SK-N-SH treated with all-trans-retinoic acid at 6 μM for 48 hours (cell line): Measurements from ENCODE around the gene TMEM132C.

Experiments
- ATAC-seq: fragments of 200-7000 bp; cut with Tn5 transposase; 3 replicates; pipeline ENCODE4 v1.9.1; 2020; ENCODE audit warnings: mild to moderate bottlenecking, moderate library complexity
- ARNTL ChIP-seq: fragments of 450-650 bp; formaldehyde crosslinking; IDR thresholded peaks from 2 replicates; pipeline ENCODE4 v1.5.0; 2020; ENCODE audit warnings: low read depth, mild to moderate bottlenecking, moderate library complexity, borderline replicate concordance
- BACH2 ChIP-seq: fragments of 250-450 bp; sonication (Bioruptor Pico); IDR thresholded peaks from 2 replicates; pipeline ENCODE4 v1.9.0; 2021; ENCODE audit warnings: mild to moderate bottlenecking, borderline replicate concordance
- CREB5 ChIP-seq: fragments of 250-450 bp; sonication (Bioruptor Pico); IDR thresholded peaks from 2 replicates; pipeline ENCODE4 v1.5.1; 2020; ENCODE audit warnings: low read depth, mild to moderate bottlenecking, moderate library complexity
- CSDC2 ChIP-seq: fragments of 250-450 bp; sonication (Bioruptor Pico); IDR thresholded peaks from 2 replicates; pipeline ENCODE4 v1.5.0; 2020; ENCODE audit warnings: mild to moderate bottlenecking, moderate library complexity
- CSRNP3 ChIP-seq: fragments of 250-450 bp; sonication (Bioruptor Pico); IDR thresholded peaks from 2 replicates; pipeline ENCODE4 v1.5.1; 2021; ENCODE audit warnings: mild to moderate bottlenecking, moderate library complexity
- ESRRG ChIP-seq: fragments of 250-450 bp; sonication (Bioruptor Pico); IDR thresholded peaks from 2 replicates; pipeline ENCODE4 v1.6.1; 2021; ENCODE audit warnings: mild to moderate bottlenecking
- OSR1 ChIP-seq: fragments of 250-450 bp; sonication (Bioruptor Pico); IDR thresholded peaks from 2 replicates; pipeline ENCODE4 v1.8.0; 2022; ENCODE audit warnings: moderate library complexity, mild to moderate bottlenecking, inconsistent platforms
- POU6F1 ChIP-seq: fragments of 250-450 bp; sonication (Bioruptor Pico); IDR thresholded peaks from 2 replicates; pipeline ENCODE4 v1.8.0; 2021; ENCODE audit warnings: low read depth, mild to moderate bottlenecking, moderate library complexity, borderline replicate concordance
- PPARA ChIP-seq: fragments of 250-450 bp; sonication (Bioruptor Pico); IDR thresholded peaks from 2 replicates; pipeline ENCODE4 v1.5.0; 2020; ENCODE audit warnings: mild to moderate bottlenecking, borderline replicate concordance
- RARB ChIP-seq: fragments of 250-450 bp; sonication (Bioruptor Pico); IDR thresholded peaks from 2 replicates; pipeline ENCODE4 v1.8.0; 2021; ENCODE audit warnings: mild to moderate bottlenecking, moderate library complexity
- SNAI2 ChIP-seq: fragments of 250-450 bp; sonication (Bioruptor Pico); IDR thresholded peaks from 2 replicates; pipeline ENCODE4 v1.5.0; 2020; ENCODE audit warnings: mild to moderate bottlenecking, moderate library complexity
- TCF4 ChIP-seq: fragments of 250-450 bp; sonication (Bioruptor Pico); IDR thresholded peaks from 2 replicates; pipeline ENCODE4 v1.8.0; 2021; ENCODE audit warnings: mild to moderate bottlenecking, moderate library complexity, borderline replicate concordance
- TSHZ2 ChIP-seq: fragments of 250-450 bp; sonication (Bioruptor Pico); IDR thresholded peaks from 2 replicates; pipeline ENCODE4 v1.5.0; 2020; ENCODE audit warnings: mild to moderate bottlenecking, moderate library complexity
- ZC3H10 ChIP-seq: fragments of 250-450 bp; sonication (Bioruptor Pico); IDR thresholded peaks from 2 replicates; pipeline ENCODE4 v1.5.1; 2021; ENCODE audit warnings: mild to moderate bottlenecking, moderate library complexity
- ZFP3 ChIP-seq: fragments of 250-450 bp; sonication (Bioruptor Pico); IDR thresholded peaks from 2 replicates; pipeline ENCODE4 v1.5.0; 2020; ENCODE audit warnings: mild to moderate bottlenecking, moderate library complexity
- ZFP30 ChIP-seq: fragments of 450-650 bp; formaldehyde crosslinking; IDR thresholded peaks from 2 replicates; pipeline ENCODE4 v1.5.0; 2022; ENCODE audit warnings: mild to moderate bottlenecking, moderate library complexity
- ZNF565 ChIP-seq: fragments of 450-650 bp; formaldehyde crosslinking; conservative IDR thresholded peaks from 2 replicates; pipeline ENCODE4 v1.5.0; 2020; ENCODE audit warnings: low read depth, mild to moderate bottlenecking, moderate library complexity
- ZNF70 ChIP-seq: fragments of 450-650 bp; formaldehyde crosslinking; IDR thresholded peaks from 2 replicates; pipeline ENCODE4 v1.5.0; 2020; ENCODE audit warnings: mild to moderate bottlenecking, moderate library complexity
- TF ChIP-seq, protein P1 (sequence below): fragments of 250-450 bp; sonication (Bioruptor Pico); IDR thresholded peaks from 2 replicates; pipeline ENCODE4 v1.8.0; 2020; ENCODE audit warnings: mild to moderate bottlenecking, moderate library complexity, borderline replicate concordance

The TMEM132C gene

GRCh38 chr12:128298091-128298748 lies 31.2 kb downstream of the TMEM132C start (continued):
- TF ChIP-seq, protein P1, sequence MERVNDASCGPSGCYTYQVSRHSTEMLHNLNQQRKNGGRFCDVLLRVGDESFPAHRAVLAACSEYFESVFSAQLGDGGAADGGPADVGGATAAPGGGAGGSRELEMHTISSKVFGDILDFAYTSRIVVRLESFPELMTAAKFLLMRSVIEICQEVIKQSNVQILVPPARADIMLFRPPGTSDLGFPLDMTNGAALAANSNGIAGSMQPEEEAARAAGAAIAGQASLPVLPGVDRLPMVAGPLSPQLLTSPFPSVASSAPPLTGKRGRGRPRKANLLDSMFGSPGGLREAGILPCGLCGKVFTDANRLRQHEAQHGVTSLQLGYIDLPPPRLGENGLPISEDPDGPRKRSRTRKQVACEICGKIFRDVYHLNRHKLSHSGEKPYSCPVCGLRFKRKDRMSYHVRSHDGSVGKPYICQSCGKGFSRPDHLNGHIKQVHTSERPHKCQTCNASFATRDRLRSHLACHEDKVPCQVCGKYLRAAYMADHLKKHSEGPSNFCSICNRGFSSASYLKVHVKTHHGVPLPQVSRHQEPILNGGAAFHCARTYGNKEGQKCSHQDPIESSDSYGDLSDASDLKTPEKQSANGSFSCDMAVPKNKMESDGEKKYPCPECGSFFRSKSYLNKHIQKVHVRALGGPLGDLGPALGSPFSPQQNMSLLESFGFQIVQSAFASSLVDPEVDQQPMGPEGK (CRISPR knock-in tag): no peak
- TF ChIP-seq, all 23 proteins: peak for 0

DNA sequence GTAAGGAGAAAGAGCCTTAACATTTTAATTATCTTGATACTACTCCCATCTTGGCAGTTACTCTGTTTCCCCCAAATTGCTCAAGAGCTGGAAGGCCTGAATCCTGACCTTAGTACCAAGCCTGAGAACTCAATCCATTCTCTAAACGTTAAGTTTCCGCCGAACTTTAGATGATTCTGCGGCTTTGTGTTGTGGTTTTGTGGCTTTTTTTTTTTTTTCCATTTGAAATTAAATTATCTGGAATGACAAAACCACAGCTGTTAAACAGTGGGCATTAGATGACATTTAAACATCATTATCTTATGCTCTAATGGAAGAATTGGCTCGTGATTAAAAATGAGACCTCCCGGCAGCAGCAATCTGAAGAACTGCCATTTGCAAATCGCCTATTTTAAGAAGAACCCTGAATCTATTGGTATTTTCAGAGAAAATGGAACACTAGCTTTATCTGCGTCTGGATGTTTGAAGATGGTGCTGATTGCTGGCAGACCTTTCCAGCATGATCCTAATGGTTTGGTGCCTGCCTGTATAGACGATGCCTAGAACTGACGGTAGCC lies 38.4 kb downstream of the TMEM132C start:
- no peak for ATAC-seq
- no peak for TF ChIP-seq RARB (CRISPR knock-in tag)
- no peak for TF ChIP-seq CREB5
- TF ChIP-seq ZC3H10: no peak
- TF ChIP-seq ZFP3 (CRISPR knock-in tag): no peak
- TF ChIP-seq TCF4 (CRISPR knock-in tag): no peak
- no peak for TF ChIP-seq BACH2 (CRISPR knock-in tag)
- TF ChIP-seq CSDC2 (CRISPR knock-in tag): no peak
- TF ChIP-seq ZNF565 (CRISPR knock-in tag): no peak
- no peak for TF ChIP-seq TSHZ2 (CRISPR knock-in tag)
- TF ChIP-seq, protein P1 (CRISPR knock-in tag): no peak
- no peak for TF ChIP-seq CSRNP3 (CRISPR knock-in tag)
- TF ChIP-seq PPARA (CRISPR knock-in tag): no peak
- TF ChIP-seq OSR1 (CRISPR knock-in tag): no peak
- no peak for TF ChIP-seq ZNF70 (CRISPR knock-in tag)
- TF ChIP-seq ARNTL (CRISPR knock-in tag): no peak
- no peak for TF ChIP-seq ESRRG (CRISPR knock-in tag)
- TF ChIP-seq SNAI2 (CRISPR knock-in tag): no peak
- no peak for TF ChIP-seq POU6F1 (CRISPR knock-in tag)
- no peak for TF ChIP-seq ZFP30 (CRISPR knock-in tag)
